OCI-LY3 (cell line): Measurements from ENCODE around the gene NIFK.
A peak's percentile ranks its signal among the peaks of the same experiment; 100 is the strongest.
"Not testable (repeated sequence)": the region's sequence is repeated elsewhere in the genome, so short reads cannot be mapped to it uniquely, and the experiment has no call there.

ENCODE experiments used
- H2AFZ ChIP-seq: fragments of 200-600, 300-600 bp; shearing (Covaris generic); 2 replicates; pipeline ENCODE4 v1.6.0; 2014; ENCODE audit warnings: antibody characterized with exemption, low read depth, low read length
- H3K27ac ChIP-seq: fragments of 200-600, 300-600 bp; sonication (generic); 2 replicates; pipeline ENCODE4 v1.5.1; 2014; ENCODE audit warnings: mild to moderate bottlenecking, low read length, moderate library complexity, mixed read lengths
- H3K27me3 ChIP-seq: fragments of 200-600, 300-600 bp; sonication (generic); 2 replicates; pipeline ENCODE4 v1.6.1; 2014; ENCODE audit warnings: low read depth, low read length, mixed read lengths
- H3K36me3 ChIP-seq: fragments of 200-600, 300-600 bp; sonication (generic); replicated peaks from 2 replicates; pipeline ENCODE3; 2014; ENCODE audit warnings: low read depth, low read length, mixed read lengths
- H3K4me1 ChIP-seq: fragments of 300-600, 200-600 bp; sonication (generic); 2 replicates; pipeline ENCODE4 v1.6.1; 2014; ENCODE audit warnings: low read length, mixed read lengths
- H3K4me2 ChIP-seq: fragments of 200-600, 300-600 bp; sonication (generic); 2 replicates; pipeline ENCODE4 v1.6.1; 2014; ENCODE audit warnings: low read length, mixed read lengths
- H3K4me3 ChIP-seq: fragments of 300-600, 200-600 bp; sonication (generic); 2 replicates; pipeline ENCODE4 v1.5.1; 2014; ENCODE audit warnings: antibody characterized with exemption, mild to moderate bottlenecking, low read length, moderate library complexity
- H3K79me2 ChIP-seq: fragments of 300-600, 200-600 bp; shearing (Covaris generic); 2 replicates; pipeline ENCODE4 v1.6.1; 2014; ENCODE audit warnings: mild to moderate bottlenecking, low read length, mixed read lengths
- H3K9ac ChIP-seq: fragments of 300-600, 200-600 bp; shearing (Covaris generic); 2 replicates; pipeline ENCODE4 v1.6.0; 2014; ENCODE audit warnings: mild to moderate bottlenecking, low read length, moderate library complexity
- H3K9me3 ChIP-seq: fragments of 200-600, 300-600 bp; shearing (Covaris generic); 2 replicates; pipeline ENCODE4 v1.6.1; 2014; ENCODE audit warnings: low read length, mixed read lengths; ENCODE audit not compliant: insufficient read depth
- H4K20me1 ChIP-seq: fragments of 200-600, 300-600 bp; sonication (generic); 2 replicates; pipeline ENCODE4 v1.6.1; 2016; ENCODE audit warnings: low read length, mixed read lengths; ENCODE audit not compliant: insufficient read depth
- EZH2phosphoT487 ChIP-seq: fragments of 200-600 bp; shearing (Covaris generic); IDR thresholded peaks from 2 replicates; pipeline ENCODE4 v1.6.1; 2018; ENCODE audit warnings: antibody characterized with exemption, mixed run types, low read depth
- TF ChIP-seq, protein P1 (sequence below): fragments of 200-600, 300-600 bp; sonication (generic); IDR thresholded peaks from 2 replicates; pipeline ENCODE4 v1.5.1; 2014; ENCODE audit warnings: antibody characterized with exemption, low read length, low read depth

The NIFK gene

DNA sequence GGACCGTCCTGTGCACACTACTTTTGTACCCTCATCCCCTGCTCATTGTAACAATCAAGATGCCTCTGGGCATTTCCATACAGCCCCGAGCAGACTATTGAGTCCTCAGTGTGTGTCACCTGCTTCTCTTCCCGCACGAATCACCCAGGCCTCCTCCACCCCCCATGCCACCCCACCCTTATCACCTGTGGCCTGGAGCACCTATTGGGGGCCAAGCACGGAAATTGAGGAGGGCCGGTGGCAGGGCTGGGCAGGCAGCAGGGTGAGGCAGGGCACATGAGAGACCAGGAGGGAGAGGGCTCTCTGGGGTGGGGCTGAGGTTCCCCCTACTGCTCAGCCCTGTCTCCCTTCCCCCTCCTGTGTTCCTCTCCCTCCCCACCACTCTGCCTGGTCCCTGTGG lies 4.3 kb upstream of the NIFK start:
- Histone ChIP-seq H3K9ac (no peak overlapping the region), H3K79me2 (peaks cover 8% of the 10 kb centered on the region), H3K27me3 (no peaks in the 10 kb centered on the region), H4K20me1 (no peaks in the 10 kb centered on the region), H3K4me2 (no peak overlapping the region), H2AFZ (no peak overlapping the region), H3K27ac (no peak overlapping the region), H3K36me3 (no peaks in the 10 kb centered on the region), H3K4me3 (no peak overlapping the region), H3K9me3 (no peaks in the 10 kb centered on the region), H3K4me1 (peaks cover 5% of the 10 kb centered on the region; the same call in 1 of the 2 replicates)
- no peak for TF ChIP-seq EZH2phosphoT487
- TF ChIP-seq, protein P1, sequence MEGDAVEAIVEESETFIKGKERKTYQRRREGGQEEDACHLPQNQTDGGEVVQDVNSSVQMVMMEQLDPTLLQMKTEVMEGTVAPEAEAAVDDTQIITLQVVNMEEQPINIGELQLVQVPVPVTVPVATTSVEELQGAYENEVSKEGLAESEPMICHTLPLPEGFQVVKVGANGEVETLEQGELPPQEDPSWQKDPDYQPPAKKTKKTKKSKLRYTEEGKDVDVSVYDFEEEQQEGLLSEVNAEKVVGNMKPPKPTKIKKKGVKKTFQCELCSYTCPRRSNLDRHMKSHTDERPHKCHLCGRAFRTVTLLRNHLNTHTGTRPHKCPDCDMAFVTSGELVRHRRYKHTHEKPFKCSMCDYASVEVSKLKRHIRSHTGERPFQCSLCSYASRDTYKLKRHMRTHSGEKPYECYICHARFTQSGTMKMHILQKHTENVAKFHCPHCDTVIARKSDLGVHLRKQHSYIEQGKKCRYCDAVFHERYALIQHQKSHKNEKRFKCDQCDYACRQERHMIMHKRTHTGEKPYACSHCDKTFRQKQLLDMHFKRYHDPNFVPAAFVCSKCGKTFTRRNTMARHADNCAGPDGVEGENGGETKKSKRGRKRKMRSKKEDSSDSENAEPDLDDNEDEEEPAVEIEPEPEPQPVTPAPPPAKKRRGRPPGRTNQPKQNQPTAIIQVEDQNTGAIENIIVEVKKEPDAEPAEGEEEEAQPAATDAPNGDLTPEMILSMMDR = no peak

DNA sequence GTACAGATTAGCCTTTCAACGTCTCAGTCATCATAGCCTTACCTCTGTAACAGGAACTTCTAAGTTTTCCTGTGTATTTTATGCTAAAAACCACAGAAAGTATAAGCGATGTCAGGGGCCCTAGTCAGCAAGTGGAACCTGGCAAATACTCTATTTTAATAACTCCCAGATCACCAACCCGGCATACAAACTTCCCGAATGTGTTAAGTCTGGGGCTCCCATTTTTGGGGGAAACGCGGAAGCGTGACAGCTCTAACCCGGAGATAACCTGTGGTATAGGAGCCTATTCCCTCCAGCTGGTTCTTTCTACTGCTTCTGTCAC lies 574 bp downstream of the NIFK start:
- peaks cover 13% of the 10 kb centered on the region for H3K4me1 ChIP-seq
- peak overlapping the region; percentile 84 for H3K9ac ChIP-seq
- H3K4me2 ChIP-seq = peak overlapping the region; percentile 83
- peaks cover 28% of the 10 kb centered on the region for H3K36me3 ChIP-seq
- H3K4me3 ChIP-seq = peak overlapping the region; percentile 85
- H3K27me3 ChIP-seq = no peaks in the 10 kb centered on the region
- TF ChIP-seq, protein P1 = no peak
- TF ChIP-seq EZH2phosphoT487 = no peak
- H3K27ac ChIP-seq = peak overlapping the region; percentile 61
- H3K9me3 ChIP-seq = no peaks in the 10 kb centered on the region
- H2AFZ ChIP-seq = no peak overlapping the region
- peaks cover 9% of the 10 kb centered on the region; the same call in 1 of the 2 replicates for H4K20me1 ChIP-seq
- H3K79me2 ChIP-seq = peaks cover 50% of the 10 kb centered on the region

DNA sequence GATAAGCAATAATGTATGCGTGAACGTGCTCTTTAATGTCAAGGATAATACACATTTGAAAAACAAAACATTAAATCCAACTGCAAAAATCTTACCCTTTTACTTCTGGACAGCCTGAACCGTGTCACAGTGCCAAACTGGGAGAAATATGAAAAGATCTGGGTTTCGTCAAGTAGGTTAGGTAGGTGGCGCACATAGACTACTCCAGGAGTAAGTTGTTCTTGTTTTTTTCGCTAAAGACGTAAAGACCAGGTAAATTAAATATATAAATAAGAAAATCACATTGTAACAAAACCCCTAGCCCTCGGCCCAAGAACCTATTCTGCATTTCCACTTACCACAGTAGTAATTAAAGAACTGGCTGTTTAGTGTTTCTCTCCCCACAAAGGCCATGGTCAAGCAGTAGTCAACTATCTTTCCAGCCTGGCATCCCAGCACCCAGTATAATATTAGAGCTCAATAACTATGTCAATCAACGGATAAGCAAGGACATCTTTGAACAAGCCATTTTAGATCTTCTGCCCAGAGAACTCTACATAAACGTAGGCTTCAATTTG lies 1.1 kb downstream of the NIFK start:
- Histone ChIP-seq H4K20me1 (peaks cover 9% of the 10 kb centered on the region; the same call in 1 of the 2 replicates), H3K36me3 (peaks cover 34% of the 10 kb centered on the region), H3K4me3 (peak overlapping the region; percentile 85), H3K27me3 (no peaks in the 10 kb centered on the region), H3K9me3 (no peaks in the 10 kb centered on the region), H3K9ac (peak overlapping the region; percentile 84), H3K4me2 (peak overlapping the region; percentile 83), H3K79me2 (peaks cover 52% of the 10 kb centered on the region), H3K4me1 (peaks cover 13% of the 10 kb centered on the region), H3K27ac (peak overlapping the region; percentile 61), H2AFZ (no peak overlapping the region)
- no peak for TF ChIP-seq EZH2phosphoT487
- TF ChIP-seq, protein P1 = peak; percentile 33; the same call in 1 of the 2 replicates

DNA sequence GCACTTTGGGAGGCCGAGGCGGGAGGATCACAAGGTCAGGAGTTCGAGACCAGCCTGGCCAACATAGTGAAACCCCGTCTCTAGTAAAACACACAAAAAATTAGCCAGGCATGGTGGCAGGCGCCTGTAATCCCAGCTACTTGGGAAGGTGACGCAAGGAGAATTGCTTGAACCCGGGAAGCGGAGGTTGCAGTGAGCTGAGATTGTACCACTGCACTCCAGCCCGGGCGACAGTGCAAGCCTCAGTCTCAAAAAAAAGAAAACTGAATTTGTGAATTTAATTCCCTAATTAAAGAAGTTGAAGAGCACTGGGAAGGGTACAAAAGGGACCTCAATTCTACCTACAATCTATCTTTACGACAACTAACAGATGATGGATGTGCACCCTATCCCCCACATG lies 2.1 kb downstream of the NIFK start:
- not testable (repeated sequence) for H3K9ac ChIP-seq, H4K20me1 ChIP-seq, H2AFZ ChIP-seq, H3K4me2 ChIP-seq, H3K27ac ChIP-seq, H3K9me3 ChIP-seq, H3K4me3 ChIP-seq, H3K27me3 ChIP-seq
- Histone ChIP-seq H3K4me1 (peaks cover 13% of the 10 kb centered on the region), H3K79me2 (peaks cover 52% of the 10 kb centered on the region), H3K36me3 (peaks cover 37% of the 10 kb centered on the region)
